H9 (cell line): ENCODE measurements around the gene DNHD1. TPM values are rescaled to one million over a fixed set of nuclear protein-coding genes. Genes with fewer than 3 reads are reported as not detected.
"Not testable (repeated sequence)": the region's sequence is repeated elsewhere in the genome, so short reads cannot be mapped to it uniquely, and the experiment has no call there.

Experiments
- DNase-seq: peaks from one replicate; pipeline ENCODE4 v3.0.0-alpha.2; 2017
- H2AFZ ChIP-seq: one replicate; pipeline ENCODE4 v1.6.1; 2013; ENCODE audit warnings: mild to moderate bottlenecking, low read length, control low read depth, moderate library complexity
- H2AK5ac ChIP-seq: 2 replicates; pipeline ENCODE4 v1.6.1; 2013; ENCODE audit warnings: low read length, control low read depth, mixed read lengths; ENCODE audit not compliant: insufficient read length
- H2BK120ac ChIP-seq: one replicate; pipeline ENCODE4 v1.6.1; 2013; ENCODE audit warnings: low read depth, mild to moderate bottlenecking, low read length, control low read depth, inconsistent platforms; ENCODE audit not compliant: poor library complexity, severe bottlenecking
- H2BK12ac ChIP-seq: 2 replicates; pipeline ENCODE4 v1.6.1; 2013; ENCODE audit warnings: low read length, control low read depth, mixed read lengths, low read depth; ENCODE audit not compliant: insufficient read length
- H2BK15ac ChIP-seq: 2 replicates; pipeline ENCODE4 v1.6.1; 2013; ENCODE audit warnings: low read depth, low read length, control low read depth
- H2BK20ac ChIP-seq: one replicate; pipeline ENCODE4 v1.6.1; 2013; ENCODE audit warnings: low read depth, mild to moderate bottlenecking, low read length, control low read depth, inconsistent platforms; ENCODE audit not compliant: poor library complexity, severe bottlenecking
- H2BK5ac ChIP-seq: 2 replicates; pipeline ENCODE4 v1.6.1; 2013; ENCODE audit warnings: low read length, control low read depth, mixed read lengths; ENCODE audit not compliant: insufficient read length
- H3K14ac ChIP-seq: 2 replicates; pipeline ENCODE4 v1.6.1; 2013; ENCODE audit warnings: low read length, control low read depth; ENCODE audit not compliant: insufficient read depth
- H3K18ac ChIP-seq: 2 replicates; pipeline ENCODE4 v1.6.1; 2013; ENCODE audit warnings: low read depth, mild to moderate bottlenecking, mixed read lengths, low read length, control low read depth; ENCODE audit not compliant: insufficient read length
- H3K23ac ChIP-seq: 2 replicates; pipeline ENCODE4 v1.6.1; 2013; ENCODE audit warnings: low read length, control low read depth, mixed read lengths, low read depth; ENCODE audit not compliant: insufficient read length
- H3K23me2 ChIP-seq: 2 replicates; pipeline ENCODE4 v1.6.1; 2013; ENCODE audit warnings: low read depth, mild to moderate bottlenecking, mixed read lengths, low read length, control low read depth; ENCODE audit not compliant: insufficient read length, poor library complexity, severe bottlenecking
- H3K27ac ChIP-seq: 2 replicates; pipeline ENCODE4 v1.5.1; 2013; ENCODE audit warnings: low read length, control low read depth, mixed read lengths, low read depth; ENCODE audit not compliant: insufficient read length
- H3K27me3 ChIP-seq: 2 replicates; pipeline ENCODE4 v1.6.1; 2013; ENCODE audit warnings: low read length, control low read depth, inconsistent platforms; ENCODE audit not compliant: insufficient read depth
- H3K4ac ChIP-seq: 2 replicates; pipeline ENCODE4 v1.6.1; 2013; ENCODE audit warnings: low read depth, mild to moderate bottlenecking, control low read depth, inconsistent platforms, low read length, moderate library complexity
- H3K4me1 ChIP-seq: 2 replicates; pipeline ENCODE4 v1.6.1; 2013; ENCODE audit warnings: low read length, control low read depth, inconsistent platforms; ENCODE audit not compliant: insufficient read depth
- H3K4me2 ChIP-seq: 2 replicates; pipeline ENCODE4 v1.6.1; 2013; ENCODE audit warnings: low read length, control low read depth, mixed read lengths; ENCODE audit not compliant: insufficient read length, insufficient read depth
- H3K56ac ChIP-seq: 2 replicates; pipeline ENCODE4 v1.6.1; 2013; ENCODE audit warnings: low read depth, mild to moderate bottlenecking, mixed read lengths, low read length, control low read depth; ENCODE audit not compliant: insufficient read length
- H3K79me1 ChIP-seq: 2 replicates; pipeline ENCODE4 v1.6.1; 2013; ENCODE audit warnings: low read depth, mild to moderate bottlenecking, moderate library complexity, low read length, control low read depth, inconsistent platforms; ENCODE audit not compliant: insufficient read depth, poor library complexity, severe bottlenecking
- H3K79me2 ChIP-seq: 2 replicates; pipeline ENCODE4 v1.6.1; 2013; ENCODE audit warnings: low read length, control low read depth, inconsistent platforms; ENCODE audit not compliant: insufficient read depth
- H3K9ac ChIP-seq: 2 replicates; pipeline ENCODE4 v1.6.1; 2013; ENCODE audit warnings: low read length, control low read depth, mixed read lengths; ENCODE audit not compliant: insufficient read length; ENCODE audit errors: extremely low read depth
- H3K9me3 ChIP-seq: one replicate; pipeline ENCODE4 v1.6.1; 2013; ENCODE audit warnings: low read depth, low read length, inconsistent platforms; ENCODE audit not compliant: control insufficient read depth
- H3T11ph ChIP-seq: one replicate; pipeline ENCODE4 v1.6.1; 2013; ENCODE audit warnings: mild to moderate bottlenecking, low read length, control low read depth, inconsistent platforms
- H4K20me1 ChIP-seq: one replicate; pipeline ENCODE4 v1.6.1; 2013; ENCODE audit not compliant: control insufficient read depth, insufficient read length, insufficient read depth
- H4K5ac ChIP-seq: 2 replicates; pipeline ENCODE4 v1.6.1; 2013; ENCODE audit warnings: low read depth, mild to moderate bottlenecking, mixed read lengths, low read length, control low read depth; ENCODE audit not compliant: insufficient read length
- H4K8ac ChIP-seq: replicated peaks from 2 replicates; pipeline ENCODE4 v1.6.1; 2013; ENCODE audit warnings: low read length, control low read depth, mixed read lengths, low read depth; ENCODE audit not compliant: insufficient read length
- H4K91ac ChIP-seq: 2 replicates; pipeline ENCODE4 v1.6.1; 2013; ENCODE audit warnings: low read depth, mild to moderate bottlenecking, moderate library complexity, mixed read lengths, low read length, control low read depth; ENCODE audit not compliant: insufficient read length
- H3K27ac Mint-ChIP-seq, 3 experiments: 2 replicates in 2 of 3; 3 replicates in 1 of 3; pipeline ENCODE4 v1.8.0; 2020 to 2021; ENCODE audit warnings: mixed read lengths in 3 of 3, mild to moderate bottlenecking in 1 of 3, moderate library complexity in 1 of 3
- H3K27me3 Mint-ChIP-seq: 2 replicates; pipeline ENCODE4 v1.8.0; 2021; ENCODE audit warnings: low read depth, mild to moderate bottlenecking, moderate library complexity, mixed read lengths
- H3K36me3 Mint-ChIP-seq, 3 experiments: 2 replicates in 2 of 3; 3 replicates in 1 of 3; pipeline ENCODE4 v1.8.0; 2020 to 2021; ENCODE audit warnings: low read depth in 3 of 3, mixed read lengths in 3 of 3; ENCODE audit not compliant: insufficient read depth in 1 of 3
- H3K4me1 Mint-ChIP-seq, 2 experiments: 2 replicates each; pipeline ENCODE4 v1.8.0; 2020; ENCODE audit warnings: mixed read lengths in 2 of 2
- H3K4me3 Mint-ChIP-seq, 2 experiments: 2 replicates in 1 of 2; 3 replicates in 1 of 2; pipeline ENCODE4 v1.8.0; 2020 to 2021; ENCODE audit warnings: mild to moderate bottlenecking in 2 of 2, mixed read lengths in 2 of 2, moderate library complexity in 1 of 2
- H3K9me3 Mint-ChIP-seq, 2 experiments: 2 replicates in 1 of 2; 3 replicates in 1 of 2; pipeline ENCODE4 v1.8.0; 2020; ENCODE audit warnings: mild to moderate bottlenecking in 2 of 2, mixed read lengths in 2 of 2, moderate library complexity in 1 of 2
- WGBS: extraction: QIAGEN DNeasy Blood & Tissue Kit; methylation state at CpG from one replicate; pipeline ENCODE4 v1.1.7; 2013; ENCODE audit warnings: missing lambda C conversion rate, low lambda C conversion rate, mixed read lengths; ENCODE audit not compliant: insufficient read length; ENCODE audit errors: extremely low coverage; 5-methylcytosine and 5-hydroxymethylcytosine counted together
- total RNA-seq: library from RNA; stranded (reverse); gene quantifications from 2 replicates; pipeline ENCODE4 v1.2.1, GENCODE V29; 2021
- TF ChIP-seq, protein P1 (sequence below): fragments of 200-600 bp; sonication (generic); conservative IDR thresholded peaks from 3 replicates; pipeline ENCODE4 v1.8.0; 2021; ENCODE audit warnings: antibody characterized with exemption, mild to moderate bottlenecking

Gene DNHD1
- total RNA-seq, 1 experiment from 2014 or later, result 3.5 TPM

DNA sequence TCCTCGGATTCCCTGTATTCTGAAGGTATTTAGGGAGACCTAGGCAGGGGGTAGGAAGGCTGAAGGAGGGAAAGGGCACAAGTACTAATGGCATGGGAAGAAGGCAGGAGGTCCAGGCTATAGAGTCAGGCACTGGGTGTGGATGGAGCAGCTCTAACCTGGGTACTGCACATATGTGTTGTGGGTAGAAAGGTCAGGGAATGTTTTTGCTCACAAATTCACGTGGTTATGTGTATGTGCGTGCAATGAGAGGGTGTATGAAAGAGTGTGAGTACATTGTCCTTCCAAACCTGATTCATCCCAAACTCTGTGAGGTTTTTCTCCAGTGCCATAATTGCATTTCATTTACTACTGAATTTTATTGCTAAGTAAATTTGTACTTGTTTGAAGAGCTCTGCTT is 23.2 kb downstream of the DNHD1 start:
- Histone ChIP-seq H3K4me2 (no peak overlapping the region), H2AK5ac (no peak overlapping the region), H4K5ac (no peak overlapping the region), H3K79me1 (no peaks in the 10 kb centered on the region), H3K56ac (no peak overlapping the region), H2BK12ac (no peak overlapping the region), H3K23ac (no peak overlapping the region), H2BK5ac (no peak overlapping the region), H2BK15ac (no peak overlapping the region), H3K18ac (no peak overlapping the region), H3K79me2 (no peaks in the 10 kb centered on the region), H4K91ac (no peak overlapping the region), H3K14ac (no peak overlapping the region), H3K27ac (no peak overlapping the region), H2AFZ (no peak overlapping the region), H4K20me1 (no peaks in the 10 kb centered on the region), H3K9ac (no peak overlapping the region), H4K8ac (no peak overlapping the region), H2BK120ac (no peak overlapping the region), H3K4ac (no peak overlapping the region), H2BK20ac (no peak overlapping the region), H3K9me3 (no peaks in the 10 kb centered on the region), H3K23me2 (no peaks in the 10 kb centered on the region), H3K4me1 (no peaks in the 10 kb centered on the region), H3T11ph (no peak overlapping the region), H3K27me3 (no peaks in the 10 kb centered on the region)
- TF ChIP-seq, protein P1, sequence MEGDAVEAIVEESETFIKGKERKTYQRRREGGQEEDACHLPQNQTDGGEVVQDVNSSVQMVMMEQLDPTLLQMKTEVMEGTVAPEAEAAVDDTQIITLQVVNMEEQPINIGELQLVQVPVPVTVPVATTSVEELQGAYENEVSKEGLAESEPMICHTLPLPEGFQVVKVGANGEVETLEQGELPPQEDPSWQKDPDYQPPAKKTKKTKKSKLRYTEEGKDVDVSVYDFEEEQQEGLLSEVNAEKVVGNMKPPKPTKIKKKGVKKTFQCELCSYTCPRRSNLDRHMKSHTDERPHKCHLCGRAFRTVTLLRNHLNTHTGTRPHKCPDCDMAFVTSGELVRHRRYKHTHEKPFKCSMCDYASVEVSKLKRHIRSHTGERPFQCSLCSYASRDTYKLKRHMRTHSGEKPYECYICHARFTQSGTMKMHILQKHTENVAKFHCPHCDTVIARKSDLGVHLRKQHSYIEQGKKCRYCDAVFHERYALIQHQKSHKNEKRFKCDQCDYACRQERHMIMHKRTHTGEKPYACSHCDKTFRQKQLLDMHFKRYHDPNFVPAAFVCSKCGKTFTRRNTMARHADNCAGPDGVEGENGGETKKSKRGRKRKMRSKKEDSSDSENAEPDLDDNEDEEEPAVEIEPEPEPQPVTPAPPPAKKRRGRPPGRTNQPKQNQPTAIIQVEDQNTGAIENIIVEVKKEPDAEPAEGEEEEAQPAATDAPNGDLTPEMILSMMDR, result no peak
- Mint-ChIP-seq H3K27ac (0 out of 7 replicates have a peak overlapping the region, but pooled peaks of 1 of the 3 experiments have one; percentile 25), H3K9me3 (no peaks in the 10 kb centered on the region), H3K27me3 (no peaks in the 10 kb centered on the region), H3K4me3 (no peak overlapping the region), H3K36me3 (peaks cover 6 to 19% (median 16%) of the 10 kb centered on the region in 3 experiments; a peak in 6 of 7 replicates), H3K4me1 (no peaks in the 10 kb centered on the region)
- no peak for DNase-seq
- no CpG with 5 or more reads among the region's 3 CpGs for WGBS

DNA sequence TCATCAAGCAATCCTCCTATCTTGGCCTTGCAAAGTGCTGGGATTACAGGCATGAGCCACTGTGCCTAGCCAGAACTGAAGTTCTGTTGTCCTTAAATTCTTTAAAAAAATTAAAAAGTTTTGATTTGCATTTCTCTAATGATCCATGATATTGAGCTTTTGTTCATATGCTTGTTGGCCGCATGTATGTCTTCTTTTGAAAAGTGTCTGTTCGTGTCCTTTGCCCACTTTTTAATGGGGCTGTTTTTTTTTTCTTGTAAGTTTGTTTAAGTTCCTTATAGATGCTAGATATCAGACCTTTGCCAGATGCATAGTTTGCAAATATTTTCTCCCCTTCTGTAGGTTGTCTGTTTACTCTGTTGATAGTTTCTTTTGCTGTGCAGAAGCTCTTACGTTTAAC is 24.9 kb downstream of the DNHD1 start:
- H4K8ac ChIP-seq, H3K23me2 ChIP-seq, H2BK5ac ChIP-seq, H2BK20ac ChIP-seq, H2BK15ac ChIP-seq, H3K56ac ChIP-seq, H4K5ac ChIP-seq, H3K4me1 ChIP-seq, H3K9me3 Mint-ChIP-seq, H3K27me3 Mint-ChIP-seq, H3K4me1 Mint-ChIP-seq, H4K91ac ChIP-seq, H3K27me3 ChIP-seq, H3K23ac ChIP-seq, H2AK5ac ChIP-seq, H3K27ac Mint-ChIP-seq, H3K79me1 ChIP-seq, H4K20me1 ChIP-seq, H2BK12ac ChIP-seq, H3K4me3 Mint-ChIP-seq, H3K9me3 ChIP-seq, H3T11ph ChIP-seq, H3K4me2 ChIP-seq, H3K9ac ChIP-seq, H2AFZ ChIP-seq, H3K27ac ChIP-seq, H3K79me2 ChIP-seq, DNase-seq, H2BK120ac ChIP-seq, H3K4ac ChIP-seq, H3K18ac ChIP-seq, H3K14ac ChIP-seq: not testable (repeated sequence)
- no CpG with 5 or more reads among the region's 3 CpGs for WGBS
- peaks cover 2 to 12% (median 5%) of the 10 kb centered on the region in 3 experiments; a peak in 3 of 7 replicates for H3K36me3 Mint-ChIP-seq
